SK-N-SH treated with all-trans-retinoic acid at 6 μM for 48 hours (cell line): ENCODE measurements around the gene TNN.
"Not testable (repeated sequence)": the region's sequence is repeated elsewhere in the genome, so short reads cannot be mapped to it uniquely, and the experiment has no call there.

ENCODE experiments used
- ATAC-seq: fragments of 200-7000 bp; cut with Tn5 transposase; 3 replicates; pipeline ENCODE4 v1.9.1; 2020; ENCODE audit warnings: mild to moderate bottlenecking, moderate library complexity
- BACH2 ChIP-seq: fragments of 250-450 bp; sonication (Bioruptor Pico); IDR thresholded peaks from 2 replicates; pipeline ENCODE4 v1.9.0; 2021; ENCODE audit warnings: mild to moderate bottlenecking, borderline replicate concordance
- CSDC2 ChIP-seq: fragments of 250-450 bp; sonication (Bioruptor Pico); IDR thresholded peaks from 2 replicates; pipeline ENCODE4 v1.5.0; 2020; ENCODE audit warnings: mild to moderate bottlenecking, moderate library complexity
- ESRRG ChIP-seq: fragments of 250-450 bp; sonication (Bioruptor Pico); IDR thresholded peaks from 2 replicates; pipeline ENCODE4 v1.6.1; 2021; ENCODE audit warnings: mild to moderate bottlenecking
- GLIS3 ChIP-seq: fragments of 250-450 bp; sonication (Bioruptor Pico); IDR thresholded peaks from 2 replicates; pipeline ENCODE4 v1.5.0; 2020; ENCODE audit warnings: mild to moderate bottlenecking, moderate library complexity
- ISL1 ChIP-seq: fragments of 250-450 bp; sonication (Bioruptor Pico); IDR thresholded peaks from 2 replicates; pipeline ENCODE4 v2.1.2; 2022; ENCODE audit warnings: mild to moderate bottlenecking, moderate library complexity
- OSR1 ChIP-seq: fragments of 250-450 bp; sonication (Bioruptor Pico); IDR thresholded peaks from 2 replicates; pipeline ENCODE4 v1.8.0; 2022; ENCODE audit warnings: moderate library complexity, mild to moderate bottlenecking, inconsistent platforms
- PPARA ChIP-seq: fragments of 250-450 bp; sonication (Bioruptor Pico); IDR thresholded peaks from 2 replicates; pipeline ENCODE4 v1.5.0; 2020; ENCODE audit warnings: mild to moderate bottlenecking, borderline replicate concordance
- RARB ChIP-seq: fragments of 250-450 bp; sonication (Bioruptor Pico); IDR thresholded peaks from 2 replicates; pipeline ENCODE4 v1.8.0; 2021; ENCODE audit warnings: mild to moderate bottlenecking, moderate library complexity
- SNAI2 ChIP-seq: fragments of 250-450 bp; sonication (Bioruptor Pico); IDR thresholded peaks from 2 replicates; pipeline ENCODE4 v1.5.0; 2020; ENCODE audit warnings: mild to moderate bottlenecking, moderate library complexity
- TCF4 ChIP-seq: fragments of 250-450 bp; sonication (Bioruptor Pico); IDR thresholded peaks from 2 replicates; pipeline ENCODE4 v1.8.0; 2021; ENCODE audit warnings: mild to moderate bottlenecking, moderate library complexity, borderline replicate concordance
- TOX ChIP-seq: fragments of 250-450 bp; sonication (Bioruptor Pico); IDR thresholded peaks from 2 replicates; pipeline ENCODE4 v1.8.0; 2021; ENCODE audit warnings: mild to moderate bottlenecking, moderate library complexity, borderline replicate concordance
- ZC3H10 ChIP-seq: fragments of 250-450 bp; sonication (Bioruptor Pico); IDR thresholded peaks from 2 replicates; pipeline ENCODE4 v1.5.1; 2021; ENCODE audit warnings: mild to moderate bottlenecking, moderate library complexity
- ZFP3 ChIP-seq: fragments of 250-450 bp; sonication (Bioruptor Pico); IDR thresholded peaks from 2 replicates; pipeline ENCODE4 v1.5.0; 2020; ENCODE audit warnings: mild to moderate bottlenecking, moderate library complexity
- ZFP30 ChIP-seq: fragments of 450-650 bp; formaldehyde crosslinking; IDR thresholded peaks from 2 replicates; pipeline ENCODE4 v1.5.0; 2022; ENCODE audit warnings: mild to moderate bottlenecking, moderate library complexity
- ZNF565 ChIP-seq: fragments of 450-650 bp; formaldehyde crosslinking; conservative IDR thresholded peaks from 2 replicates; pipeline ENCODE4 v1.5.0; 2020; ENCODE audit warnings: low read depth, mild to moderate bottlenecking, moderate library complexity
- ZNF70 ChIP-seq: fragments of 450-650 bp; formaldehyde crosslinking; IDR thresholded peaks from 2 replicates; pipeline ENCODE4 v1.5.0; 2020; ENCODE audit warnings: mild to moderate bottlenecking, moderate library complexity
- ZNF8 ChIP-seq: fragments of 450-650 bp; formaldehyde crosslinking; IDR thresholded peaks from 2 replicates; pipeline ENCODE4 v1.5.0; 2020; ENCODE audit warnings: mild to moderate bottlenecking, moderate library complexity
- TF ChIP-seq, protein P1 (sequence below): fragments of 250-450 bp; sonication (Bioruptor Pico); IDR thresholded peaks from 2 replicates; pipeline ENCODE4 v1.8.0; 2020; ENCODE audit warnings: mild to moderate bottlenecking, moderate library complexity, borderline replicate concordance
- TF ChIP-seq, protein P2 (sequence below): fragments of 250-450 bp; sonication (Bioruptor Pico); IDR thresholded peaks from 2 replicates; pipeline ENCODE4 v1.5.1; 2021; ENCODE audit warnings: mild to moderate bottlenecking, moderate library complexity
- TF ChIP-seq, protein P3 (sequence below): fragments of 250-450 bp; sonication (Bioruptor Pico); IDR thresholded peaks from 2 replicates; pipeline ENCODE4 v1.5.1; 2020; ENCODE audit warnings: low read depth, mild to moderate bottlenecking, moderate library complexity
- TF ChIP-seq, protein P4 (sequence below): fragments of 250-450 bp; sonication (Bioruptor Pico); IDR thresholded peaks from 2 replicates; pipeline ENCODE4 v1.5.0; 2020; ENCODE audit warnings: mild to moderate bottlenecking, moderate library complexity

The TNN gene

DNA sequence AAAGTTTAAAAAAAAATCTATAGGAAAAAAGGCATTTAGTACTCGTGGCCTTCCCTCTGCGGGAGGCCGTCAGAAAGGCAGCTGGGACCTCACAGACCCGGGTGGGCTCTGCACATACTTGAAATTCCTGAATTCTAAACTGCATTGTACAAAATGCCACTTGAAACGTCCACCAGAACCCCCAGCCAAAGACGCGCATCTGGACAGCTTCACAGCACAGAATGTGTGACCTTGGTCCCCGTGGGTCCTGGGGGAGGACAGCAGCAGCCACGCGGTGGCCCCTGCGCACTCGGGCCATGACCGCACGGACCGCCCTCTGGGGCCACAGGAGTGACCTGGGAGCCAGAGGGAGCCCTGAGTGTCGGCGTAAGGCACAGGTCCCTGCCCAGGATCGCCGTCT, 23.8 kb upstream of the TNN start:
- no peak for TF ChIP-seq PPARA (CRISPR knock-in tag)
- no peak for TF ChIP-seq BACH2
- TF ChIP-seq ZFP30, result no peak
- no peak for TF ChIP-seq ESRRG
- no peak for TF ChIP-seq OSR1 (CRISPR knock-in tag)
- TF ChIP-seq, protein P1, sequence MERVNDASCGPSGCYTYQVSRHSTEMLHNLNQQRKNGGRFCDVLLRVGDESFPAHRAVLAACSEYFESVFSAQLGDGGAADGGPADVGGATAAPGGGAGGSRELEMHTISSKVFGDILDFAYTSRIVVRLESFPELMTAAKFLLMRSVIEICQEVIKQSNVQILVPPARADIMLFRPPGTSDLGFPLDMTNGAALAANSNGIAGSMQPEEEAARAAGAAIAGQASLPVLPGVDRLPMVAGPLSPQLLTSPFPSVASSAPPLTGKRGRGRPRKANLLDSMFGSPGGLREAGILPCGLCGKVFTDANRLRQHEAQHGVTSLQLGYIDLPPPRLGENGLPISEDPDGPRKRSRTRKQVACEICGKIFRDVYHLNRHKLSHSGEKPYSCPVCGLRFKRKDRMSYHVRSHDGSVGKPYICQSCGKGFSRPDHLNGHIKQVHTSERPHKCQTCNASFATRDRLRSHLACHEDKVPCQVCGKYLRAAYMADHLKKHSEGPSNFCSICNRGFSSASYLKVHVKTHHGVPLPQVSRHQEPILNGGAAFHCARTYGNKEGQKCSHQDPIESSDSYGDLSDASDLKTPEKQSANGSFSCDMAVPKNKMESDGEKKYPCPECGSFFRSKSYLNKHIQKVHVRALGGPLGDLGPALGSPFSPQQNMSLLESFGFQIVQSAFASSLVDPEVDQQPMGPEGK, result no peak
- no peak for TF ChIP-seq ZNF565
- TF ChIP-seq, all 23 proteins: peak for 0
- no peak for ATAC-seq

DNA sequence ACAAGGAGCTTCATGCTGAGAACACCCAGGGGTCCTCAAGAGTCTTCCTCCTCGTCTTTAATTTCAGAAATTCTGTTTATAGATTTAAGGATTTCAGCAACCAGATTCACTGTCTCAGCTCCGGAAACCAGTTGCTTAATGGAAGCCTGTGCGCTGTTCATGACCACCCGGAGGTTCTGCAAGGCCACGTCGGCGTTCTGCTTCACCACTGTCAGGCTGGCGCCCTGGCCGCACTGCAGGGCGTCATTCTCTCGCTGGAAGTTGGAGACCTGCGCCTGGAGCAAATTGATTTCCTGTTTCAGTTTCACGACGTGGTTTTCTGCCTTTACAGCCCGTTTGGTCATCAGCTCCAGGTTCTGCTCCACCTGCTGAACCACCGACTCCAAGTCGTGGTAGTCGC, 23.0 kb upstream of the TNN start:
- not testable (repeated sequence) for ATAC-seq

DNA sequence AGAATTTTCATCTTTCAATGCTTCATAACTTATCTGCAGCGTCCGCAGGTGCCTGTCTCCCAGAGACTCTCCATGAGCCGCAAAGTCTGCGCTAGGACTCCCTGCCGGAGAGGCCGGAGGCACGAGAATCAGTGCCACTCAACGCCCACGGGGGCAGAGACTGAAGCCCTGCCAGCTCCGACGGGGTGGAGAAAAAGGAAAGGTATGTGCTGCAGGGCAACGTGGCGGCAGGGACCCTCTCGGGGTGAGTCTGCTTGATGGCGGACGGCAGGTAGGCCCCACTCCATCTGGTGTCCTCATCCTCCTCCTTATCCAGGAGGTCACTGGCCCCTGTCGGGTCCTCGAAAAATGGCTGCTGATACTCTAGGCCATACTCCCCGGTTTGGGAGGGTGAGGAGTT, 22.5 kb upstream of the TNN start:
- no peak for ATAC-seq
- TF ChIP-seq ISL1 (CRISPR knock-in tag) (no peak), BACH2 (no peak), SNAI2 (CRISPR knock-in tag) (no peak), CSDC2 (no peak), OSR1 (CRISPR knock-in tag) (no peak), ZNF8 (CRISPR knock-in tag) (no peak), GLIS3 (CRISPR knock-in tag) (no peak), ZFP3 (CRISPR knock-in tag) (no peak)
- TF ChIP-seq, protein P2, sequence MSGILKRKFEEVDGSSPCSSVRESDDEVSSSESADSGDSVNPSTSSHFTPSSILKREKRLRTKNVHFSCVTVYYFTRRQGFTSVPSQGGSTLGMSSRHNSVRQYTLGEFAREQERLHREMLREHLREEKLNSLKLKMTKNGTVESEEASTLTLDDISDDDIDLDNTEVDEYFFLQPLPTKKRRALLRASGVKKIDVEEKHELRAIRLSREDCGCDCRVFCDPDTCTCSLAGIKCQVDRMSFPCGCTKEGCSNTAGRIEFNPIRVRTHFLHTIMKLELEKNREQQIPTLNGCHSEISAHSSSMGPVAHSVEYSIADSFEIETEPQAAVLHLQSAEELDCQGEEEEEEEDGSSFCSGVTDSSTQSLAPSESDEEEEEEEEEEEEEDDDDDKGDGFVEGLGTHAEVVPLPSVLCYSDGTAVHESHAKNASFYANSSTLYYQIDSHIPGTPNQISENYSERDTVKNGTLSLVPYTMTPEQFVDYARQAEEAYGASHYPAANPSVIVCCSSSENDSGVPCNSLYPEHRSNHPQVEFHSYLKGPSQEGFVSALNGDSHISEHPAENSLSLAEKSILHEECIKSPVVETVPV (CRISPR knock-in tag), result no peak

DNA sequence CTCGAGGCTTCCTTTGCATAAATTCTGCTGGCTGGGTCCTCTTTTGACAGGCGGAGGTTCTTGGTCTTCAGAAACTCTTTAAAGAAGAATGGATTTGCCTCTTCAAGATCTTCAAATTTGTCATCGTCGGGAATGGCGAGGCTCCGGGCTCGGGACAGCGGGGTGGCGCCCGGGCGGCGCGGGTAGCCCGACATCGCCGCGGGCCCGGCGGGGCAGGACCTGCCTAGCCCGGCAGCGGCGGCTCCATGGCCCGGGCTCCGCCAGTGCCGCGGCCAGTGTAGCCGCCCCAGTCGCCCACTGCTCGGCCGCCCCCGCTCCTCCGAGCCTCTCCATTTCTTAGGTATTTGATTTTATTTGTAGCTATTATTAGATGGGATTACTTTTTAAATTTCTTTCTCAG, 22.1 kb upstream of the TNN start:
- ATAC-seq, result no peak
- no peak for TF ChIP-seq ZFP3 (CRISPR knock-in tag)
- no peak for TF ChIP-seq ZFP30
- TF ChIP-seq ZC3H10, result no peak
- no peak for TF ChIP-seq ISL1 (CRISPR knock-in tag)
- TF ChIP-seq, protein P3, sequence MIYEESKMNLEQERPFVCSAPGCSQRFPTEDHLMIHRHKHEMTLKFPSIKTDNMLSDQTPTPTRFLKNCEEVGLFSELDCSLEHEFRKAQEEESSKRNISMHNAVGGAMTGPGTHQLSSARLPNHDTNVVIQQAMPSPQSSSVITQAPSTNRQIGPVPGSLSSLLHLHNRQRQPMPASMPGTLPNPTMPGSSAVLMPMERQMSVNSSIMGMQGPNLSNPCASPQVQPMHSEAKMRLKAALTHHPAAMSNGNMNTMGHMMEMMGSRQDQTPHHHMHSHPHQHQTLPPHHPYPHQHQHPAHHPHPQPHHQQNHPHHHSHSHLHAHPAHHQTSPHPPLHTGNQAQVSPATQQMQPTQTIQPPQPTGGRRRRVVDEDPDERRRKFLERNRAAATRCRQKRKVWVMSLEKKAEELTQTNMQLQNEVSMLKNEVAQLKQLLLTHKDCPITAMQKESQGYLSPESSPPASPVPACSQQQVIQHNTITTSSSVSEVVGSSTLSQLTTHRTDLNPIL (CRISPR knock-in tag), result no peak
- TF ChIP-seq, protein P4, sequence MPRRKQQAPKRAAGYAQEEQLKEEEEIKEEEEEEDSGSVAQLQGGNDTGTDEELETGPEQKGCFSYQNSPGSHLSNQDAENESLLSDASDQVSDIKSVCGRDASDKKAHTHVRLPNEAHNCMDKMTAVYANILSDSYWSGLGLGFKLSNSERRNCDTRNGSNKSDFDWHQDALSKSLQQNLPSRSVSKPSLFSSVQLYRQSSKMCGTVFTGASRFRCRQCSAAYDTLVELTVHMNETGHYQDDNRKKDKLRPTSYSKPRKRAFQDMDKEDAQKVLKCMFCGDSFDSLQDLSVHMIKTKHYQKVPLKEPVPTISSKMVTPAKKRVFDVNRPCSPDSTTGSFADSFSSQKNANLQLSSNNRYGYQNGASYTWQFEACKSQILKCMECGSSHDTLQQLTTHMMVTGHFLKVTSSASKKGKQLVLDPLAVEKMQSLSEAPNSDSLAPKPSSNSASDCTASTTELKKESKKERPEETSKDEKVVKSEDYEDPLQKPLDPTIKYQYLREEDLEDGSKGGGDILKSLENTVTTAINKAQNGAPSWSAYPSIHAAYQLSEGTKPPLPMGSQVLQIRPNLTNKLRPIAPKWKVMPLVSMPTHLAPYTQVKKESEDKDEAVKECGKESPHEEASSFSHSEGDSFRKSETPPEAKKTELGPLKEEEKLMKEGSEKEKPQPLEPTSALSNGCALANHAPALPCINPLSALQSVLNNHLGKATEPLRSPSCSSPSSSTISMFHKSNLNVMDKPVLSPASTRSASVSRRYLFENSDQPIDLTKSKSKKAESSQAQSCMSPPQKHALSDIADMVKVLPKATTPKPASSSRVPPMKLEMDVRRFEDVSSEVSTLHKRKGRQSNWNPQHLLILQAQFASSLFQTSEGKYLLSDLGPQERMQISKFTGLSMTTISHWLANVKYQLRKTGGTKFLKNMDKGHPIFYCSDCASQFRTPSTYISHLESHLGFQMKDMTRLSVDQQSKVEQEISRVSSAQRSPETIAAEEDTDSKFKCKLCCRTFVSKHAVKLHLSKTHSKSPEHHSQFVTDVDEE (CRISPR knock-in tag), result no peak
- TF ChIP-seq, protein P1, result no peak
- TF ChIP-seq TOX, result no peak
- no peak for TF ChIP-seq TCF4 (CRISPR knock-in tag)
- TF ChIP-seq BACH2, result no peak
- TF ChIP-seq RARB (CRISPR knock-in tag), result no peak
- no peak for TF ChIP-seq CSDC2

DNA sequence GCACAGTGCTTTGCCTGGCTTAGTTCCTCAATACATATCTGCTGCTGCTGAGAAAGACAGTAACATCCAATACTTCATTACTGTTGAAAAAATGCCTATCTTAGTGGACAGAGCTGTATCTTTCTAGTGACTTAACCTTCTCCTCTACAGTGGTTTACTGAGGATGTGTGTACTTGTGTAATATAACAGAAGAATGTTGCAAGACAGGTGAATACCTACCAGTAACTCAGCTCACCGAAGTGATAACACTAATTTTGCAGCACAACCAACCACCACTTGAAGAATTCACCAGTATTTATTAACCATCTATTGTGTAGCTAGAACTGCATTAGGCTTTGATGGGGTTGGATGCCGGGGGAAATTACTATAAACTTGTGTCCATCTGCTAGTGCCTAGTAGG, 16.6 kb upstream of the TNN start:
- TF ChIP-seq ZC3H10 (no peak), ZNF70 (CRISPR knock-in tag) (no peak), ZFP30 (no peak), ZFP3 (CRISPR knock-in tag) (no peak), GLIS3 (CRISPR knock-in tag) (no peak)
- no peak for ATAC-seq
